Vagina (tissue), 2 donors: ENCODE measurements around the gene CHD5. TPM values are rescaled to one million over a fixed set of nuclear protein-coding genes. Genes with fewer than 3 reads are reported as not detected.

Experiments
- DNase-seq, 2 donors: peaks; one replicate each; pipeline ENCODE4 v3.0.0-alpha.2; 2017; ENCODE audit errors: extremely low spot score in 2 of 2
- H3K27ac ChIP-seq: fragments of 200-600 bp; sonication (generic); one replicate; pipeline ENCODE4 v1.5.1; 2019
- H3K27me3 ChIP-seq: fragments of 200-600 bp; sonication (generic); one replicate; pipeline ENCODE4 v1.5.1; 2019
- H3K36me3 ChIP-seq, 2 donors: fragments of 200-600 bp; sonication (generic); one replicate each; pipeline ENCODE4 v1.5.1; 2017 to 2019
- H3K4me1 ChIP-seq: fragments of 200-600 bp; sonication (generic); one replicate; pipeline ENCODE4 v1.5.1; 2019
- H3K4me3 ChIP-seq, 2 donors: fragments of 200-600 bp; sonication (generic); 1 replicate in 1 of 2; 2 replicates in 1 of 2; pipeline ENCODE4 v1.5.1; 2016 to 2019
- H3K9me3 ChIP-seq: fragments of 200-600 bp; sonication (generic); one replicate; pipeline ENCODE4 v1.5.1; 2019
- CTCF ChIP-seq, 3 experiments: fragments of 450-650 bp in 2 of 3; fragments of 200-600 bp in 1 of 3; sonication (generic) in 1 of 3; IDR thresholded peaks; one replicate each; pipeline ENCODE4 v1.5.1; 2017 to 2019; ENCODE audit warnings: antibody characterized with exemption in 3 of 3, mild to moderate bottlenecking in 2 of 3, moderate library complexity in 2 of 3
- POLR2A ChIP-seq, 2 donors: fragments of 450-650 bp; IDR thresholded peaks; one replicate each; pipeline ENCODE4 v1.6.1; 2017; ENCODE audit warnings: antibody characterized with exemption in 2 of 2, mild to moderate bottlenecking in 2 of 2, moderate library complexity in 2 of 2
- POLR2AphosphoS5 ChIP-seq, 2 donors: sonication (generic); formaldehyde crosslinking; IDR thresholded peaks; one replicate each; pipeline ENCODE4 v1.9.0; 2017; ENCODE audit warnings: antibody characterized with exemption in 2 of 2, mild to moderate bottlenecking in 2 of 2, low read depth in 1 of 2; ENCODE audit not compliant: insufficient read depth in 1 of 2
- intact Hi-C: fragments of 100-400 bp; cut with DNase I; formaldehyde crosslinking; loops from one replicate; pipeline ENCODE4 v1.15.1; 2023
- total RNA-seq: library from RNA; depleted of rRNA; stranded (reverse); fragments of >200 nt; gene quantifications from one replicate; pipeline ENCODE4 v1.2.3, GENCODE V29; 2016

CHD5 gene
- total RNA-seq, 1 donor from 2014 or later = 2.0 TPM

DNA sequence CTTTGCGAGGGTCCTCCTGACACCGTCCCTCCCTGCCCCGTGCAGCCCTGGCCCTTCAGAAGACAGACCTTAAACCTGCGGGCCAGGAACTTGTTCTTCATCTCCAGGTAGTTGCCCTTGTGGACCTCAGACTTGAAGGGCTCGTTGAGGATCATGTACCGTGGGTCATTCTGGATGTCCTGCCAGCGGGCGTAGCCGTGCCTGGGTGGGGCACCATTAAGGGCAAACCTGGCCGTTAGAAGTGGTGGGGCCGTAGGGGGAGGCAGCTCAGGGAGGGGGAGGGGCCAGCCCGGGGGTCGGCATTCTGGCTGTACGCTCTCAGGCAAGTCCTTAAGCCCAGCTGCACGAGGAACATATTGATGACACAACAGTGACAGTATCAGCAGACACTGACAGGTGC lies 69.8 kb downstream of the CHD5 start:
- Histone ChIP-seq H3K36me3 (no peaks in the 10 kb centered on the region), H3K4me1 (no peaks in the 10 kb centered on the region), H3K9me3 (no peaks in the 10 kb centered on the region), H3K27me3 (no peaks in the 10 kb centered on the region), H3K4me3 (no peak overlapping the region), H3K27ac (no peak overlapping the region)
- TF ChIP-seq POLR2A (IDR thresholded peaks at IDR 0.05) (no peak), POLR2AphosphoS5 (IDR thresholded peaks at IDR 0.05; ENCODE audit: insufficient read depth in 1 of 2, low read depth in 1 of 2) (no peak), CTCF (IDR thresholded peaks at IDR 0.05) (no peak)
- no peak for DNase-seq
- intact Hi-C loops = no loop called here

DNA sequence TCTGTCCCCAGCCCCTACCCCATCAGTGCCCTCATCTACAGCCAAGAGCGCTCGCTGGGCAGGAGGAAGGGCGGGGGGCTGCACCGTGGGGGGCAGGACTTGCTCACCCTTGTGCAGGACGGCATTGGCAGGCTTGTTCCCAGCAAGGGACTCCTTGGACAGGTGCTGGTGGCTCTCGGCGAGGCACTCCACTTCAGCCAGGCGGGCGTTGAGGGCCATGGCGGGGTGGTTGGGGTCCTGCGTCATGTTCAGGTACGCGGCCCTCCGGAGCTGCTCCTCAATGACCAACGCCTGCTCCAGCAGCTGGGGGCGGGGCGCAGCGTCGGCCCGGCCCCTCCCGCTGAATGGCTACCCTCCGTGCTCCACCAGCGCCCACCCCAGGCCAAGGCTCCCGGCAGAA lies 70.4 kb downstream of the CHD5 start:
- H3K4me1 ChIP-seq = no peaks in the 10 kb centered on the region
- no peak for TF ChIP-seq POLR2A (IDR thresholded peaks at IDR 0.05)
- no peak for TF ChIP-seq CTCF (IDR thresholded peaks at IDR 0.05)
- no peak for TF ChIP-seq POLR2AphosphoS5 (IDR thresholded peaks at IDR 0.05; ENCODE audit: insufficient read depth in 1 of 2, low read depth in 1 of 2)
- no peaks in the 10 kb centered on the region for H3K36me3 ChIP-seq
- H3K27me3 ChIP-seq = no peaks in the 10 kb centered on the region
- no peak for DNase-seq
- no peak overlapping the region for H3K27ac ChIP-seq
- H3K9me3 ChIP-seq = no peaks in the 10 kb centered on the region
- intact Hi-C loops = no loop called here
- no peak overlapping the region for H3K4me3 ChIP-seq

DNA sequence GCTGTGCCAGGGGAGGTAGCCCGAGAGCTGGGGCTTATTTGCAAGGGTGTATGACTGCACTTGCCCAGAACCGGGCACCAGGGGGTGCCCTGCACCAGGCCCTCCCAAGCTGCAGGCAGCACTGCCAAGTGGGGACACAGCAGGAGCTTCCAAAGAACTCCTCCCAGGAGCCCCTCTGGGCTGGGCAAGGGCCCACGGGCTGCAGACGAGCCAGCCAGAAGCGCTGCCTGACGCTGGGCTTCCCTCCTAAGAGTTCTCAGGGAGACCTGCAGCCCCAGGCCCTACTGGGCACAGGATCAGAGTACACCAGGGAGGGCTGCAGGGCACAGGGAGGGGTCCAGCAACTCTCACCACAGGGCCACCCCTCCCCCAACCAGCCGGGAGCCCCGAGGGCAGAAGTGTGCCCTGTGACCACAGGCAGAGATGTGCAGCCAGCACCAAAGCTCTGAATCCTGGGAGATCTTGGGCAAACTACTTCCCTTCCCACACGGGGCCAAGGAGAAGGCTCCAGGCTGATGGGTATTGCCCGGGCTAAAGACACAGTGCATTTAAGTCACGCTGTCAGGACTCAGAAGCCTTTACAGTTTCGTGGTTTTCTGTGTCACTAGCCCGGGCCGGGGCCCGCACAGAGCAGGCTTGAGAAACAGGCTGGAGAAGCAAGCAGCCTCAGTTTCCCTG lies 71.0 kb downstream of the CHD5 start:
- no peak overlapping the region for H3K4me3 ChIP-seq
- intact Hi-C loops = no loop called here
- H3K36me3 ChIP-seq = no peaks in the 10 kb centered on the region
- H3K9me3 ChIP-seq = no peaks in the 10 kb centered on the region
- H3K27ac ChIP-seq = no peak overlapping the region
- TF ChIP-seq POLR2AphosphoS5 (IDR thresholded peaks at IDR 0.05; ENCODE audit: insufficient read depth in 1 of 2, low read depth in 1 of 2) (no peak), CTCF (IDR thresholded peaks at IDR 0.05) (peak in 1 of 3 experiments; percentile 15), POLR2A (IDR thresholded peaks at IDR 0.05) (no peak)
- no peaks in the 10 kb centered on the region for H3K4me1 ChIP-seq
- no peaks in the 10 kb centered on the region for H3K27me3 ChIP-seq
- DNase-seq = no peak

DNA sequence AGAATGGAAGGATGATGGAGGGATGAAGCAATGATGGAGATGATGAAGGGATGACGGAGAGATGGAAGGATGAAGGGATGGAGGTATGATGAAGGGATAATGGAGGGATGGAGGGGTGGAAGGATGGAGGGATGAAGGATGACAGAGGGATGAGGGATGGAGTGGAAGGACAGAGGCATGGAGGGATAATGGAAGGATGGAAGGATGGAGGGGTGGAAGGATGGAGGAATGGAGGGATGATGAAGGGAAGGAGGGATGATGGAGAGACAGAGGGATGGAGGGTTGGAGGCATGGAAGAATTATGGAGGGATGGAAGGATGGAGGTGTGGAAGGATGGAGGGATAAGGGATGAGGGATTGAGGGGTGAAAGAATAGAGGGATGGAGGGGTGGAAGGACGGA lies 71.6 kb downstream of the CHD5 start:
- no peak overlapping the region for H3K4me3 ChIP-seq
- no peaks in the 10 kb centered on the region for H3K4me1 ChIP-seq
- intact Hi-C loops = no loop called here
- no peaks in the 10 kb centered on the region for H3K9me3 ChIP-seq
- TF ChIP-seq POLR2AphosphoS5 (IDR thresholded peaks at IDR 0.05; ENCODE audit: insufficient read depth in 1 of 2, low read depth in 1 of 2) = no peak
- no peak for TF ChIP-seq CTCF (IDR thresholded peaks at IDR 0.05)
- TF ChIP-seq POLR2A (IDR thresholded peaks at IDR 0.05) = no peak
- H3K27me3 ChIP-seq = no peaks in the 10 kb centered on the region
- no peak overlapping the region for H3K27ac ChIP-seq
- no peak for DNase-seq
- no peaks in the 10 kb centered on the region for H3K36me3 ChIP-seq
